A549 (cell line): ENCODE data around the gene NT5C3B. TPM values are rescaled to one million over a fixed set of nuclear protein-coding genes. Genes with fewer than 3 reads are reported as not detected.
"Not testable (repeated sequence)": the region's sequence is repeated elsewhere in the genome, so short reads cannot be mapped to it uniquely, and the experiment has no call there.

Experiments used
- ATAC-seq, 2 experiments: fragments of 200-7000 bp in 1 of 2; fragments of >200 bp in 1 of 2; cut with Nextera tagmentation in 1 of 2; cut with Tn5 transposase in 1 of 2; 3 replicates each; pipeline versions ENCODE4 v1.8.0 to v1.9.1; 2018 to 2020; ENCODE audit warnings: mild to moderate bottlenecking in 1 of 2, moderate library complexity in 1 of 2
- CTCF ChIA-PET: fragments of 300-600 bp; sonication (Branson Sonifier 250); formaldehyde crosslinking; extraction: SDS; loops from one replicate; lab custom pipeline; 2021; ENCODE audit warnings: antibody characterized with exemption, inconsistent platforms; lab: Yijun Ruan, JAX
- POLR2A ChIA-PET: fragments of 350-600 bp; formaldehyde crosslinking; extraction: SDS; loops from one replicate; lab custom pipeline; 2021; ENCODE audit warnings: antibody characterized with exemption, inconsistent platforms; lab: Yijun Ruan, JAX
- DNase-seq, 2 experiments: peaks; one replicate each; pipeline versions ENCODE4 v3.0.0 to v3.0.0-alpha.2; 2011 to 2016; ENCODE audit warnings: low read depth in 1 of 2, low spot score in 1 of 2
- FAIRE-seq: peaks from 2 replicates; lab custom pipeline; 2011; peaks lifted over from hg19 to GRCh38; lab: Jason Lieb, UNC
- H3K27ac ChIP-seq, 2 experiments: fragments of >200 bp; sonication (Bioruptor Twin); formaldehyde crosslinking; 3 replicates each; pipeline ENCODE4 v1.5.1; 2016 to 2017
- H3K4me1 ChIP-seq: fragments of >200 bp; sonication (Bioruptor Twin); formaldehyde crosslinking; 3 replicates; pipeline ENCODE4 v1.6.1; 2016
- H3K4me2 ChIP-seq: fragments of >200 bp; sonication (Bioruptor Twin); formaldehyde crosslinking; 3 replicates; pipeline ENCODE4 v1.6.1; 2016
- H3K4me3 ChIP-seq: fragments of >200 bp; sonication (Bioruptor Twin); formaldehyde crosslinking; 3 replicates; pipeline ENCODE4 v1.5.1; 2016
- H3K9me3 ChIP-seq: fragments of >200 bp; sonication (Bioruptor Twin); formaldehyde crosslinking; 3 replicates; pipeline ENCODE4 v1.6.1; 2016
- CTCF ChIP-seq: fragments of >200 bp; sonication (Bioruptor Twin); formaldehyde crosslinking; IDR thresholded peaks from 3 replicates; pipeline ENCODE4 v1.5.1; 2016
- GATA3 ChIP-seq: IDR thresholded peaks from 2 replicates; pipeline ENCODE4 v1.6.1; 2012; ENCODE audit warnings: borderline replicate concordance
- HEYL ChIP-seq: fragments of 250-450 bp; sonication (Bioruptor Pico); IDR thresholded peaks from 2 replicates; pipeline ENCODE4 v1.8.0; 2021; ENCODE audit warnings: mild to moderate bottlenecking, moderate library complexity
- HOXA7 ChIP-seq: fragments of 250-450 bp; sonication (Bioruptor Pico); IDR thresholded peaks from 2 replicates; pipeline ENCODE4 v1.5.0; 2020; ENCODE audit warnings: mild to moderate bottlenecking, moderate library complexity
- HOXB13 ChIP-seq: fragments of 250-450 bp; sonication (Bioruptor Pico); IDR thresholded peaks from 2 replicates; pipeline ENCODE4 v1.5.0; 2020; ENCODE audit warnings: low read depth, mild to moderate bottlenecking, moderate library complexity
- MAFK ChIP-seq: fragments of 450-650 bp; IDR thresholded peaks from 2 replicates; pipeline ENCODE4 v1.6.1; 2014; ENCODE audit not compliant: partially characterized antibody
- MYC ChIP-seq: IDR thresholded peaks from 2 replicates; pipeline ENCODE4 v1.6.1; 2012; ENCODE audit warnings: mild to moderate bottlenecking, inconsistent platforms, low read length, improper control_type of control experiment, borderline replicate concordance
- RAD21 ChIP-seq, 2 experiments: fragments of >200 bp in 1 of 2; sonication (Bioruptor Twin) in 1 of 2; formaldehyde crosslinking in 1 of 2; IDR thresholded peaks in 1 of 2; conservative IDR thresholded peaks in 1 of 2; 2 replicates in 1 of 2; 3 replicates in 1 of 2; pipeline ENCODE4 v1.6.1; 2012 to 2018; ENCODE audit warnings: inconsistent platforms in 1 of 2
- RARB ChIP-seq: fragments of 250-450 bp; sonication (Bioruptor Pico); IDR thresholded peaks from 2 replicates; pipeline ENCODE4 v1.8.0; 2021; ENCODE audit warnings: mild to moderate bottlenecking, moderate library complexity
- SMC3 ChIP-seq: fragments of >200 bp; sonication (Bioruptor Twin); formaldehyde crosslinking; IDR thresholded peaks from 3 replicates; pipeline ENCODE4 v1.6.1; 2018; ENCODE audit warnings: inconsistent platforms
- TFCP2L1 ChIP-seq: fragments of 250-450 bp; sonication (Bioruptor Pico); IDR thresholded peaks from 2 replicates; pipeline ENCODE4 v1.5.0; 2021; ENCODE audit warnings: mild to moderate bottlenecking
- TP53 ChIP-seq: fragments of 250-450 bp; sonication (Bioruptor Pico); IDR thresholded peaks from 2 replicates; pipeline ENCODE4 v1.5.0; 2021; ENCODE audit warnings: mild to moderate bottlenecking, moderate library complexity
- USF2 ChIP-seq: fragments of 450-650 bp; IDR thresholded peaks from 2 replicates; pipeline ENCODE4 v1.6.1; 2014; ENCODE audit warnings: antibody characterized with exemption
- WGBS: methylation state at CpG from one replicate; pipeline ENCODE4 v1.1.6; 2017; ENCODE audit errors: missing lambda C conversion rate; 5-methylcytosine and 5-hydroxymethylcytosine counted together
- polyA plus RNA-seq, 4 experiments: library from polyadenylated mRNA; depleted of rRNA in 3 of 4; stranded (reverse); fragments of >200 nt; fragmentation: RNase III in 1 of 4; extraction: RNeasy Plus Mini Kit Qiagen cat#74134 plus additional on column Dnase treatment in 1 of 4; gene quantifications; 2 replicates in 3 of 4; 3 replicates in 1 of 4; pipeline ENCODE4 v1.2.3, GENCODE V29; 2011 to 2017
- small RNA-seq, 6 experiments: library from RNA; depleted of rRNA; stranded (forward); fragments of <200 nt; gene quantifications; one replicate each; pipeline ENCODE3, GENCODE V24; 2012

The NT5C3B gene
- polyA plus RNA-seq, 2 of the 4 experiments (the other 2 are of a cell fraction) = 109 to 171 TPM

- no peak for TF ChIP-seq USF2
- TF ChIP-seq MYC = no peak
- peak; percentile 41; the same call in 1 of the 2 replicates for TF ChIP-seq HOXB13 (CRISPR knock-in tag)
- TF ChIP-seq TFCP2L1 = 0 out of 2 replicates have a peak, but pooled peaks have one; percentile 20
- TF ChIP-seq RAD21 (conservative IDR thresholded peaks at IDR 0.05 in 1 of 2, IDR thresholded peaks at IDR 0.05 in 1 of 2) = peak; percentile 41 to 56; a peak in 4 of 5 replicates
- peak; percentile 48; the same call in 2 of the 3 replicates for TF ChIP-seq SMC3
- TF ChIP-seq HOXA7 = no peak
- no peak for TF ChIP-seq TP53 (CRISPR knock-in tag)
- no peak for TF ChIP-seq RARB (CRISPR knock-in tag)
- peak; percentile 28; the same call in 2 of the 3 replicates for TF ChIP-seq CTCF
- TF ChIP-seq HEYL (CRISPR knock-in tag) = no peak
- no peak for TF ChIP-seq GATA3
These were observed 58.9 kb downstream of the NT5C3B start (continued) for GRCh38 chr17:41777157-41777573.

- H3K9me3 ChIP-seq, H3K4me3 ChIP-seq, ATAC-seq, DNase-seq, FAIRE-seq: not testable (repeated sequence)
- H3K4me1 ChIP-seq = peaks cover 90% of the 10 kb centered on the region
- peak overlapping the region; percentile 87 for H3K4me2 ChIP-seq
- CTCF ChIA-PET = interaction anchor here (2.1 to 96.0 kb wide), 3 partner anchors 11 to 110 kb away, joined by 5 to 3262 read pairs (median 3262); partner anchors contain the start of genes FKBP10, GAST, HAP1 and JUP
- POLR2A ChIA-PET = interaction anchor here (1.0 to 3.2 kb wide), 5 partner anchors 10 to 191 kb away, joined by 3 to 55 read pairs (median 18); partner anchors contain the start of genes JUP and P3H4
- peak overlapping the region; percentile 89 to 93 for H3K27ac ChIP-seq
- 86% methylated on average over 14 of the region's 14 CpGs for WGBS
These were observed 59.7 kb downstream of the NT5C3B start for GRCh38 chr17:41776262-41776900.

GRCh38 chr17:41775394-41776226 is 60.4 kb downstream of the NT5C3B start:
- peaks cover 86% of the 10 kb centered on the region for H3K4me1 ChIP-seq
- no peak overlapping the region for H3K4me3 ChIP-seq
- H3K4me2 ChIP-seq = peak overlapping the region; percentile 87
- peak; percentile 22 for TF ChIP-seq MAFK
- no peak for TF ChIP-seq HOXA7
- peak overlapping the region; percentile 89 to 93 for H3K27ac ChIP-seq
- DNase-seq = peak in 1 of 2 experiments; percentile 81
- no peak for FAIRE-seq
- POLR2A ChIA-PET = interaction anchor here (0.6 to 3.2 kb wide), 4 partner anchors 10 to 25 kb away, joined by 4 to 55 read pairs (median 22); partner anchors contain the start of gene JUP
- no peak for ATAC-seq
- H3K9me3 ChIP-seq = no peaks in the 10 kb centered on the region
- 56% methylated on average over 12 of the region's 12 CpGs for WGBS
- CTCF ChIA-PET = interaction anchor here (1.8 to 96.0 kb wide), 3 partner anchors 12 to 79 kb away, joined by 4 to 3262 read pairs (median 3262); partner anchors contain the start of genes FKBP10, GAST, HAP1 and JUP

Small RNAs within 50 kb of the gene (small RNA-seq; reads per million reads assigned to genes)
- 0 reads per million in 6 experiments for gene AC125257.2

Other genes with a start within 250 kb of the NT5C3B start
- gene KRT14, start 249.3 kb downstream of the NT5C3B start, polyA plus RNA-seq (2011; rRNA removed) = 0.04 TPM in 1 of 2 replicates, not detected in the other
- gene KRT14, start 249.3 kb downstream of the NT5C3B start, polyA plus RNA-seq (2017; fragmentation: RNase III; extraction: RNeasy Plus Mini Kit Qiagen cat#74134 plus additional on column Dnase treatment) = 0.07 to 0.10 TPM (median 0.09 TPM) in 3 replicates
- 0.21 and 0.28 TPM in 2 replicates for gene KRT16, start 223.5 kb downstream of the NT5C3B start, polyA plus RNA-seq (2011; rRNA removed)
- 0.44 TPM in 1 of 3 replicates, not detected in the others for gene KRT16, start 223.5 kb downstream of the NT5C3B start, polyA plus RNA-seq (2017; fragmentation: RNase III; extraction: RNeasy Plus Mini Kit Qiagen cat#74134 plus additional on column Dnase treatment)
- 0.78 and 1.2 TPM in 2 replicates for gene KRT17, start 211.7 kb downstream of the NT5C3B start, polyA plus RNA-seq (2011; rRNA removed)
- 0.43 to 0.57 TPM (median 0.56 TPM) in 3 replicates for gene KRT17, start 211.7 kb downstream of the NT5C3B start, polyA plus RNA-seq (2017; fragmentation: RNase III; extraction: RNeasy Plus Mini Kit Qiagen cat#74134 plus additional on column Dnase treatment)
- 873 and 1,224 TPM in 2 replicates for gene EIF1, start 147.3 kb downstream of the NT5C3B start, polyA plus RNA-seq (2011; rRNA removed)
- gene EIF1, start 147.3 kb downstream of the NT5C3B start, polyA plus RNA-seq (2017; fragmentation: RNase III; extraction: RNeasy Plus Mini Kit Qiagen cat#74134 plus additional on column Dnase treatment) = 827 to 920 TPM (median 834 TPM) in 3 replicates
- gene GAST, start 123.9 kb downstream of the NT5C3B start, polyA plus RNA-seq (2011; rRNA removed) = not detected in 2 replicates
- gene GAST, start 123.9 kb downstream of the NT5C3B start, polyA plus RNA-seq (2017; fragmentation: RNase III; extraction: RNeasy Plus Mini Kit Qiagen cat#74134 plus additional on column Dnase treatment) = not detected in 3 replicates
- gene HAP1, start 101.6 kb downstream of the NT5C3B start, polyA plus RNA-seq (2011; rRNA removed) = 2.0 and 2.2 TPM in 2 replicates
- gene HAP1, start 101.6 kb downstream of the NT5C3B start, polyA plus RNA-seq (2017; fragmentation: RNase III; extraction: RNeasy Plus Mini Kit Qiagen cat#74134 plus additional on column Dnase treatment) = 1.3 to 2.3 TPM (median 1.6 TPM) in 3 replicates
- gene JUP, start 49.5 kb downstream of the NT5C3B start, polyA plus RNA-seq (2011; rRNA removed) = 54.8 and 110 TPM in 2 replicates
- 63.3 to 127 TPM (median 107 TPM) in 3 replicates for gene JUP, start 49.5 kb downstream of the NT5C3B start, polyA plus RNA-seq (2017; fragmentation: RNase III; extraction: RNeasy Plus Mini Kit Qiagen cat#74134 plus additional on column Dnase treatment)
- gene P3H4, start 24.3 kb downstream of the NT5C3B start, polyA plus RNA-seq (2011; rRNA removed) = 32.1 and 36.0 TPM in 2 replicates
- 41.6 to 62.1 TPM (median 52.8 TPM) in 3 replicates for gene P3H4, start 24.3 kb downstream of the NT5C3B start, polyA plus RNA-seq (2017; fragmentation: RNase III; extraction: RNeasy Plus Mini Kit Qiagen cat#74134 plus additional on column Dnase treatment)
- 109 and 112 TPM in 2 replicates for gene FKBP10, start 23.2 kb downstream of the NT5C3B start, polyA plus RNA-seq (2011; rRNA removed)
- gene FKBP10, start 23.2 kb downstream of the NT5C3B start, polyA plus RNA-seq (2017; fragmentation: RNase III; extraction: RNeasy Plus Mini Kit Qiagen cat#74134 plus additional on column Dnase treatment) = 109 to 121 TPM (median 119 TPM) in 3 replicates
- gene KLHL10, start 1.6 kb upstream of the NT5C3B start, polyA plus RNA-seq (2011; rRNA removed) = 0.13 and 0.19 TPM in 2 replicates
- gene KLHL10, start 1.6 kb upstream of the NT5C3B start, polyA plus RNA-seq (2017; fragmentation: RNase III; extraction: RNeasy Plus Mini Kit Qiagen cat#74134 plus additional on column Dnase treatment) = 0.04 to 0.12 TPM (median 0.05 TPM) in 3 replicates
- 12.7 and 13.7 TPM in 2 replicates for gene KLHL11, start 29.2 kb upstream of the NT5C3B start, polyA plus RNA-seq (2011; rRNA removed)
- gene KLHL11, start 29.2 kb upstream of the NT5C3B start, polyA plus RNA-seq (2017; fragmentation: RNase III; extraction: RNeasy Plus Mini Kit Qiagen cat#74134 plus additional on column Dnase treatment) = 3.1 to 3.8 TPM (median 3.8 TPM) in 3 replicates
- gene ACLY, start 82.7 kb upstream of the NT5C3B start, polyA plus RNA-seq (2011; rRNA removed) = 367 and 376 TPM in 2 replicates
- 337 to 355 TPM (median 344 TPM) in 3 replicates for gene ACLY, start 82.7 kb upstream of the NT5C3B start, polyA plus RNA-seq (2017; fragmentation: RNase III; extraction: RNeasy Plus Mini Kit Qiagen cat#74134 plus additional on column Dnase treatment)
- gene ODAD4, start 94.4 kb upstream of the NT5C3B start, polyA plus RNA-seq (2011; rRNA removed) = 2.0 and 2.3 TPM in 2 replicates
- gene ODAD4, start 94.4 kb upstream of the NT5C3B start, polyA plus RNA-seq (2017; fragmentation: RNase III; extraction: RNeasy Plus Mini Kit Qiagen cat#74134 plus additional on column Dnase treatment) = 2.2 to 2.5 TPM (median 2.3 TPM) in 3 replicates
- 38.6 and 49.8 TPM in 2 replicates for gene CNP, start 130.6 kb upstream of the NT5C3B start, polyA plus RNA-seq (2011; rRNA removed)
- 113 to 118 TPM (median 116 TPM) in 3 replicates for gene CNP, start 130.6 kb upstream of the NT5C3B start, polyA plus RNA-seq (2017; fragmentation: RNase III; extraction: RNeasy Plus Mini Kit Qiagen cat#74134 plus additional on column Dnase treatment)
- gene DNAJC7, start 181.2 kb upstream of the NT5C3B start, polyA plus RNA-seq (2011; rRNA removed) = 95.3 and 116 TPM in 2 replicates
- gene DNAJC7, start 181.2 kb upstream of the NT5C3B start, polyA plus RNA-seq (2017; fragmentation: RNase III; extraction: RNeasy Plus Mini Kit Qiagen cat#74134 plus additional on column Dnase treatment) = 140 to 161 TPM (median 148 TPM) in 3 replicates
- 52.2 and 54.3 TPM in 2 replicates for gene NKIRAS2, start 183.9 kb upstream of the NT5C3B start, polyA plus RNA-seq (2011; rRNA removed)
- 44.1 to 48.0 TPM (median 45.2 TPM) in 3 replicates for gene NKIRAS2, start 183.9 kb upstream of the NT5C3B start, polyA plus RNA-seq (2017; fragmentation: RNase III; extraction: RNeasy Plus Mini Kit Qiagen cat#74134 plus additional on column Dnase treatment)
- 1.0 and 1.4 TPM in 2 replicates for gene C17orf113, start 214.4 kb upstream of the NT5C3B start, polyA plus RNA-seq (2011; rRNA removed)
- gene C17orf113, start 214.4 kb upstream of the NT5C3B start, polyA plus RNA-seq (2017; fragmentation: RNase III; extraction: RNeasy Plus Mini Kit Qiagen cat#74134 plus additional on column Dnase treatment) = 0.55 to 0.80 TPM (median 0.67 TPM) in 3 replicates